ENCODE data around the gene RNU6-1.

DNA sequence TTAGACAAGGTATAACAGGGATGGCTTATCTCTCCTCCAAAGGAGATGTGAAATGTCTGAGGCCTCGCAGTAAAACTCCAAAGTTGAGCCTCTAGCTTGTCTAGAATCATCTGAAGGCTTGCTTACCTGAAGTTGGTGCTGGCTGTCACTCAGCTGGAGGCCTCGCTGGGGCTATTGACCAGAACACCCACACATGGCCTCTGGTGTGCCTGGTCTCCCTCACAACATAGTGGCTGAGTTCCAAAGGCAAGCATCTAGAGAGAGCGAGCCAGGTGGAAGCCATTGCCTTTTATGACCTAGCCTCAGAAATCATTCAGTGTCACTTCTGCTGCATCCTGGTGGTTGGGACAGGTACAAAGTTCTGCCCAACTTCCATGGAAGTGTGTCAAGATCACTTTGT lies 17.4 kb upstream of the RNU6-1 start:
- TF ChIP-seq, protein P1, sequence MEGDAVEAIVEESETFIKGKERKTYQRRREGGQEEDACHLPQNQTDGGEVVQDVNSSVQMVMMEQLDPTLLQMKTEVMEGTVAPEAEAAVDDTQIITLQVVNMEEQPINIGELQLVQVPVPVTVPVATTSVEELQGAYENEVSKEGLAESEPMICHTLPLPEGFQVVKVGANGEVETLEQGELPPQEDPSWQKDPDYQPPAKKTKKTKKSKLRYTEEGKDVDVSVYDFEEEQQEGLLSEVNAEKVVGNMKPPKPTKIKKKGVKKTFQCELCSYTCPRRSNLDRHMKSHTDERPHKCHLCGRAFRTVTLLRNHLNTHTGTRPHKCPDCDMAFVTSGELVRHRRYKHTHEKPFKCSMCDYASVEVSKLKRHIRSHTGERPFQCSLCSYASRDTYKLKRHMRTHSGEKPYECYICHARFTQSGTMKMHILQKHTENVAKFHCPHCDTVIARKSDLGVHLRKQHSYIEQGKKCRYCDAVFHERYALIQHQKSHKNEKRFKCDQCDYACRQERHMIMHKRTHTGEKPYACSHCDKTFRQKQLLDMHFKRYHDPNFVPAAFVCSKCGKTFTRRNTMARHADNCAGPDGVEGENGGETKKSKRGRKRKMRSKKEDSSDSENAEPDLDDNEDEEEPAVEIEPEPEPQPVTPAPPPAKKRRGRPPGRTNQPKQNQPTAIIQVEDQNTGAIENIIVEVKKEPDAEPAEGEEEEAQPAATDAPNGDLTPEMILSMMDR (tag by site-specific recombination; IDR thresholded peaks at IDR 0.05), result no peak
- TF ChIP-seq ZNF510 (tag by site-specific recombination; IDR thresholded peaks at IDR 0.05; ENCODE audit: insufficient replicate concordance) (no peak), SP7 (tag by site-specific recombination; IDR thresholded peaks at IDR 0.05) (no peak), ZNF560 (tag by site-specific recombination; IDR thresholded peaks at IDR 0.05; ENCODE audit: borderline replicate concordance) (no peak), ZNF292 (tag by site-specific recombination; IDR thresholded peaks at IDR 0.05; ENCODE audit: borderline replicate concordance, low read depth) (no peak), TRIM28 (IDR thresholded peaks at IDR 0.05; ENCODE audit: borderline replicate concordance, low read length) (no peak), GLIS1 (tag by site-specific recombination; IDR thresholded peaks at IDR 0.05) (no peak), ZNF629 (tag by site-specific recombination; IDR thresholded peaks at IDR 0.05) (no peak), YY1 (tag by site-specific recombination; IDR thresholded peaks at IDR 0.05) (no peak)
- TF ChIP-seq, protein P2, sequence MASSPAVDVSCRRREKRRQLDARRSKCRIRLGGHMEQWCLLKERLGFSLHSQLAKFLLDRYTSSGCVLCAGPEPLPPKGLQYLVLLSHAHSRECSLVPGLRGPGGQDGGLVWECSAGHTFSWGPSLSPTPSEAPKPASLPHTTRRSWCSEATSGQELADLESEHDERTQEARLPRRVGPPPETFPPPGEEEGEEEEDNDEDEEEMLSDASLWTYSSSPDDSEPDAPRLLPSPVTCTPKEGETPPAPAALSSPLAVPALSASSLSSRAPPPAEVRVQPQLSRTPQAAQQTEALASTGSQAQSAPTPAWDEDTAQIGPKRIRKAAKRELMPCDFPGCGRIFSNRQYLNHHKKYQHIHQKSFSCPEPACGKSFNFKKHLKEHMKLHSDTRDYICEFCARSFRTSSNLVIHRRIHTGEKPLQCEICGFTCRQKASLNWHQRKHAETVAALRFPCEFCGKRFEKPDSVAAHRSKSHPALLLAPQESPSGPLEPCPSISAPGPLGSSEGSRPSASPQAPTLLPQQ (tag by site-specific recombination; IDR thresholded peaks at IDR 0.05), result no peak
- TF ChIP-seq, protein P3, sequence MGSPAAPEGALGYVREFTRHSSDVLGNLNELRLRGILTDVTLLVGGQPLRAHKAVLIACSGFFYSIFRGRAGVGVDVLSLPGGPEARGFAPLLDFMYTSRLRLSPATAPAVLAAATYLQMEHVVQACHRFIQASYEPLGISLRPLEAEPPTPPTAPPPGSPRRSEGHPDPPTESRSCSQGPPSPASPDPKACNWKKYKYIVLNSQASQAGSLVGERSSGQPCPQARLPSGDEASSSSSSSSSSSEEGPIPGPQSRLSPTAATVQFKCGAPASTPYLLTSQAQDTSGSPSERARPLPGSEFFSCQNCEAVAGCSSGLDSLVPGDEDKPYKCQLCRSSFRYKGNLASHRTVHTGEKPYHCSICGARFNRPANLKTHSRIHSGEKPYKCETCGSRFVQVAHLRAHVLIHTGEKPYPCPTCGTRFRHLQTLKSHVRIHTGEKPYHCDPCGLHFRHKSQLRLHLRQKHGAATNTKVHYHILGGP (tag by site-specific recombination; IDR thresholded peaks at IDR 0.05), result no peak

All from HEK293 (cell line).